Measurements from ENCODE around the gene NF1.

GRCh38 chr17:31400481-31400950 lies 305.7 kb downstream of the NF1 start:
- TF ChIP-seq CTCF (IDR thresholded peaks at IDR 0.05), result no peak
- TF ChIP-seq POLR2A (IDR thresholded peaks at IDR 0.05), result no peak

All from Peyer's patch (tissue), 4 donors.